Measurements from ENCODE around the gene KLF1.

DNA sequence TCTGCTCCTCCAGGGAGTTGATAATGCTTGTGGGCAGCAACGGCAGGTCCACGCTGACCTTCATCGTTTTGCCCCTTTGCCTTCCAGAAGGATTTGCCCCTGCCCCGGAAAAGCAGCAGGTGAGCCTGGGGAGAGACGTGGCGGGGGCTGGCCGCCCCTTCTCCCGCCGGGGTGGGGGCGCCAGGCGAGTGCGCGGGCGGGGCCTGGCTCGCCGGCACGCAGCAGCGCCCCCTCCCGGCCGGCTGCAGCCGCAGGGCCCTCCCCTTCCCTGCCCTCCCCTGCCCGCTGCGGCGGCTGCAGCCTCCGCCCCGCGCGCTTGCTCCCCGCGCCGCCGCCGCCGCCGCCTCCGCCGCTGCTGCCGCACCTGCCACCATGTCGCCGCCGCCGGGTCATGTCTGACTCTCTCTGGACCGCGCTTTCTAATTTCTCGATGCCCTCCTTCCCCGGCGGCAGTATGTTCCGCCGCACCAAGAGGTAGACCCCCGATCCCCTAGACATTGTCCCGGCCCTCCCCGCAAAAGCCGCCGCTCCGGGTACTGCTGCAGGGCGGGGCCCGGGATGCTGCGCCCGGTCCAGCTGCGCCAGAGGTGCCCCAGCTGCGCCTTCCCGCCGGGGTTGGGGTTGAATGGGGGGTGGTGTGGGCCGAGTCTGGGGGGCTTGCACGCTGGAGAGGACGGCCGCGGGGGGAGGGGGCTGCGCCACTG is 48.7 kb downstream of the KLF1 start, which contains the start of gene MAST1:
- TF ChIP-seq, protein P1, sequence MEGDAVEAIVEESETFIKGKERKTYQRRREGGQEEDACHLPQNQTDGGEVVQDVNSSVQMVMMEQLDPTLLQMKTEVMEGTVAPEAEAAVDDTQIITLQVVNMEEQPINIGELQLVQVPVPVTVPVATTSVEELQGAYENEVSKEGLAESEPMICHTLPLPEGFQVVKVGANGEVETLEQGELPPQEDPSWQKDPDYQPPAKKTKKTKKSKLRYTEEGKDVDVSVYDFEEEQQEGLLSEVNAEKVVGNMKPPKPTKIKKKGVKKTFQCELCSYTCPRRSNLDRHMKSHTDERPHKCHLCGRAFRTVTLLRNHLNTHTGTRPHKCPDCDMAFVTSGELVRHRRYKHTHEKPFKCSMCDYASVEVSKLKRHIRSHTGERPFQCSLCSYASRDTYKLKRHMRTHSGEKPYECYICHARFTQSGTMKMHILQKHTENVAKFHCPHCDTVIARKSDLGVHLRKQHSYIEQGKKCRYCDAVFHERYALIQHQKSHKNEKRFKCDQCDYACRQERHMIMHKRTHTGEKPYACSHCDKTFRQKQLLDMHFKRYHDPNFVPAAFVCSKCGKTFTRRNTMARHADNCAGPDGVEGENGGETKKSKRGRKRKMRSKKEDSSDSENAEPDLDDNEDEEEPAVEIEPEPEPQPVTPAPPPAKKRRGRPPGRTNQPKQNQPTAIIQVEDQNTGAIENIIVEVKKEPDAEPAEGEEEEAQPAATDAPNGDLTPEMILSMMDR (IDR thresholded peaks at IDR 0.05), result peak; percentile 98
- TF ChIP-seq ZFX (IDR thresholded peaks at IDR 0.05; ENCODE audit: borderline replicate concordance), result no peak
